ENCODE measurements around the gene FAM20B.
A peak's percentile ranks its signal among the peaks of the same experiment; 100 is the strongest.

The FAM20B gene

DNA sequence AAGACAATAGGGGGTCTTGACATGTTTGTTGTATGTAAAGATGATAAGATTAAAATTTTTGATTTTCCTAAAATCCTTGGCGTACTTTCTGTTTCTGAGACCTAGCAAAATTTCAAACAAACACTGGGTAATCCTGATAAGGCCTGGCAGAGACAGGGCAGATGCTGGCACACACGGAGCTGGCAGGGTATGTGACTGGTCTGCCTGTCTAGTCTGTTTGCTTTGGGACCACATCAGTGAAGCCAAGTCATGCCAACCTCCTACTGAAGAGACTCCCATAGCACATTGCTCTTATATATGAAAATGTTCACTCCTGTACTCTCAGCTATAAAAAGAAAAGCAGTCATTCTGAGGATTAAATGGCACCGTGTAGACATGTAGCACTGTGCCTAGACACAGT is 70.2 kb downstream of the FAM20B start:
- DNase-seq, result no peak

DNA sequence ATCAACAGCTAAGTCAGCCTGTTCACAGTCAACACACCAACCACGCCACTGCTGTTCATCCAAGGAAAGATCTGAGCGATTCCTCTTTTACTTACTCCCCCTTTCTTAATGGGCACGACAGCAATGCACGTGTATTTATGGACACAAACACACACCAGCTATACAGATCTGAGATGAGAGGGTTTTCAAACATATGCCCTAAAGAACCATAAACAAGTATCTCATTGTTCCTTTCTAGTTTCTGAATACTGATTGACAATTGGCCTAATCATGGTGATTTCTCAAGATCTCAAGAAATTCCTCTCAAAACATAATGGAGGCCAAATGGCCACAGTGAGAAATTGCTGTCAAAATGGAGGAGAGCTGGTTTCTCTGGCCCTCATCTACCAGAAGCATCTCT is 74.2 kb downstream of the FAM20B start:
- DNase-seq, result no peak

DNA sequence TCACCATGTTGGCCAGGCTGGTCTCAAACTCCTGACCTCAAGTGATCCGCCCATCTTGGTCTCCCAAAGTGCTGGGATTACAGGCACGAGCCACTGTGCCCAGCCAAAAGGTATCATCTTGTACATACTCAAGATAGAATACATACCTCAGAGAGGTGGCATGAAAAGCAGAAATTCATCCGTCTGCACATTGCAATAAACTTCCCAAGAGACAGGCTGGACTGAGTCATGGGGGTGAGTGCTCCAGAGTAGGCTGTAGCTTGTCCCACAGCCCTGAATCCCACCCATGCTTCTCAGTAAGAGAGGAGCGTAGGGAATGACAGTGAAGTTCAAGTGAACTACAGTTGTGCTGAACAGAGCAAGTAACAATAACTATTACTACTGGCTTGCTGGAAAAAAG is 75.9 kb downstream of the FAM20B start:
- DNase-seq, result no peak

DNA sequence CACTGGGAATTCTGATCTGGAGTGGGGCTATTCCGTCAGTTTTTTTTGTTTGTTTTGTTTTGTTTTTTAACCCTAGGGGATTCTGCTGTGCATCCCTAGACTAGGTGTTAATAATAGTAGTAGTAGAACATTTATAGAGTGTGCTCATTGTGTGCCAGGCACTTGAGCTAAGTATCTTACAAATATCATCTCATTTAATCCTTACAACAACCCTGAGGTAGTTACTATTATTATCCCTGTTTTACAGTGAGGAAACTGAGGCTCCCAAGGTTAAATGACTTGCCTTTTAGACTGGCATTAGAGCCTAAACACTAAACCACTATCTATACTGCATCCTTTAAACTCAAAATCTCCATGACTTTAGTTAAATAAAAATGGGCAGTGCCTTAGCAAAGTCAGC is 78.3 kb downstream of the FAM20B start:
- no peak for DNase-seq

DNA sequence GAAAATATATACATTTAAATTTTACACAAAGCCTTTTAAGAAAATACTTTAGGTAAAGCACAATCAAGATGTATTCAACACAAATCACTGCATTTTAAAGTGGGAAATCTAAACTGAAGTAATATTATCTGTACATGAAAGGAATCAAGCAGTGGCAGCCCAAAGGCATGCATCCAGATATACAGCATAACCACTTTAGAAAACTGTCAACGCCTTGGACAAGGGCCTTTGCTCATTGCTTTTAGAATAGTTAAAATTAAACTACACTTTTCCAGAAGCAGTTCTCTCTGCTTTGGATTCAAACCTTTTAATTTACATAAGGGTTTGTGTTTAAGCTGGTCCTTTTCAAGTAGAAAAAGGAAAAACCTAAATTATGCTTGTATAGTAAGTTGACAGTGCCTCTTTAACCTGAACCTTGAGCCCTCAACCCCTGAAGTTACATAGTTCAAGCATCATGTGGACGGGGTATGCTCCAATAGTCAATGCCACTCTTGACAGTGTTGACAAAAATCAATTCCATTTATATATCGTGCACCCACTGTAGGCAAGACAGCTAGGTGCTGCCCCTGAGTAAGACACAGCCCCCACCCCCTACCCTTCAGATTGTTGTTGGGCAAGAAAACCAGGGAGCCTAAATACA is 79.0 kb downstream of the FAM20B start:
- no peak for DNase-seq

DNA sequence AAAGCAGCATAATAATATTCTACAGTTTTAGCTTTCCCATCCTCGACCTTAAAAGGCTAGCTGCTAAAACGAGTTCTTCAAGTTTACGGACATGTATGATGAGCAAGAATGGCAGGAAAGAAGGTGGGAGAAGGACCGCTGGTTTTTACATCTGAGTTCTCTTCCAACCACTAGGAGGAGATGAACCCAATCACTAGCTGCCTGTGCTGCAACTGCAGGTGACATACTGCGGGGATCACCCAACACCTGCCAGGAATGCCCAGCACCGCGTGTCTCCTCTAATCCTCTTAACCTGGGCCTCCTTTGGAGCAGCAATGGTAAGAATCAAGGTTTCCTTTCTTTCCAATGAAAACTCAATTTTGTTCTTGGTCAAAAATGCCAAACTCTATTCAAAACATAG is 79.7 kb downstream of the FAM20B start:
- no peak for DNase-seq

DNA sequence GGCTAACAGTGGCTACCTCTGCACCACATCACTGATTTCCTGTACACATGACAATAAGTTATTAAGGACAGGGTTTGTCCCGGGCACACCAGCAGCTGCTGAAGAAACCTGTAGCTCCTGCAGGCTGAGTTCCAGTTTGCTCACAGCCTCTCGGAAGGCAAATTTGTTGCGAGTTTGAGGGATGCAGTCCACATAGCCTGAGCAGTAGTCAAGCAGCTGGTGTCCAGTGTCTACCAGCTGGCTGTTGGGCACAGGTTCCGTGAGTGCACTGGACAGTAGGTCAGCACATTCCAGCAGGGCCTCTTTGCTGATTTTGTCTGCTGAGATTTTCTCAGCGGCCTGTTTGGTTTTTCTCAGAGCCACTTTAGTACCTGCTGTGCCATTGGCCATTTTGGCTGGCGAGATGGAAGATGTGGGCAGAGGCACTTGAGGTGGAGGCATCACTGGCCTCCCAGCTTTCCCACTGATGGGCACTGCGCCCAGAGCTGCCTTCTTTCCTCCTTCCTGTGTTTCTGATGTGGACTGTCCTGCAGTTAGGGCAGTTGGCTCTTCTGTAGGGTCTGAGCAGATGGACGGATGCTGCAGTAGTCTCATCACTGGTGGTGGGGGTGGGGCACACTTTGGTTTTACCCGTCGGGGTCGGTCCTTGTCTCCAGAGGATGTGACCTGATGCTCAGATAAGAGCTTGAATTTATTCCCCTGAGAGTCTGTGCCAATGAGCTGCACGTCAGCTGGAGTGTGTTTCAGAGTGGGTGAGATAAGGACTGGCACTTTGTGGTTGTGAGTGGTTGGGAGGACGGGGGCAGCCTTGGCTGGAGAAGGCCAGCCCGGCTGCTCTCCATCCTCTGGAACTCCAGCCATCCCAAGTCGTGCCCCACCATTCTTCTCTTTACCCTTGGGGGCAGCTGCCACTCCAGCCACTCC is 82.3 kb downstream of the FAM20B start:
- DNase-seq, result no peak

DNA sequence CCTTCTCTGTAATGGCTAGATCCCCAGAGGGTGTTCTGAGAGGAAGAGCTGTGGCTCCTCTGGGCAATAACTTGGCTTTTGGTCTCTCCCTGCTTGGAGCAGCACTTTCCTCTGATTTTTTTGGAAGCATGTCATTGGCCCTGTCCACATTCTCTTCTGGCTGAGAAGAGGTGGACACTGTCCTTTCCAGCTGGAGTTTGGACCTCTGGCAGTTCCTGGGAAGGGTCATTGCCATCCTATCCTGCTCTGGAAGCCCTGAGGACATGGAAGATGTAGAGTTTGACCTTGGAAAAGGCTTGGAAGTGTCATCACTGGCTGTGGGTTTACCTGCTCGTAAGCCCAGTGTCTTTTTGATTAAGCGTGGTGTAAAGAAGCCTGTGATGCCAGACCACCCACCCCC is 83.0 kb downstream of the FAM20B start:
- DNase-seq, result no peak

DNA sequence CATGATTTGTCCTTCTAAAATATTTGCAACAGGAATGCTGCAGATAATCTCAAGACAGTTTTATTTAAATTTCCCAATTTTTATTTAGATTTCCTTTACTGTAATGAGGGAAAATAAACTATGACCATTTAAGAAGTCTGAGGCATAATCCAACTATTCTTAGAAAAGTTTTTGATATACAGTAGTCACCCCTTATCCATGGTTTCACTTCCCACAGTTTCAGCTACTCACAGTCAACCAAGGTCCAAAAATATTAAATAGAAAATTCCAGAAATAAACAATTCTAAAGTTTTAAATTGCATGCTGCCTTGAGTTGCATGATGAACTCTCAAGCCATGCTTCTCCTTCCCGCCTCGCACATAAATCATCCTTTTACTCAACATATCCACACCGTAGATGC is 89.5 kb downstream of the FAM20B start:
- DNase-seq, result no peak

DNA sequence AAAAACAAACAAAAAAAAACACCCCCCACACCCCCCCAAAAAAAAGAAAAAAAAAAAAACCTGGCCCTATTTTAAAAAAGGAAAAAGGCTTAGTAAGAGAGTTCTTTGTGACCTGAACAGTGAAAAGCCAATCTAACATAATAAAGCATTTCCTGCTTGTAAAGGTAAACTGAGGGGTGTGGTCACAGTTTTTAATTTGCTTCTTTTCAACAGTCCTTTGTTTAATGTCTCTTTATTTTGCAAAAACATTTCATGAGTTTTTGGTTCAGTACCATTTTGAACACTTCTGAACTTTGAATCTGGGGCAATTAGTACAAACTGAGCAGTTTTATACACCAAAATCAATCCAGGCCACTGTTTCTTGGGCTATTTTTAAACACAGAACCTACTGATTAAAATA is 93.8 kb downstream of the FAM20B start:
- DNase-seq, result no peak

DNA sequence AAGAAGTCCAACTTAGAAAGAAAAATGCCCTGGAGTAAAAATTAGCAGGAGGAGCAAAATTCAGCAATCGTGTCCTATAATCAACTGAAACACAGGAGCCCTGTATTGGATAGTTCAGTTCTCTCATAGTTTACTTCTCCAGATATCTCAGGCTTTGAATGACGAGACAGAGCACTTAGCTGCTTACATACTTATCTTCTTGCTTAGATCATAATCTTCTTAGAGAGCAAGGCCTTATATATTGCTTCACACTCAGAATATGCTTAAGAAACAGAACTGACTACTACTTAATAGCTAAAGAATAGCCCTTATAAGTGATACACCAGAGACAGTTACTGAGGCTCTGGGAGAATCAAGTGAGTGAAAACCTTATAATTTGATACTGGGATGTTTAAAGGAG is 95.0 kb downstream of the FAM20B start:
- DNase-seq, result no peak

DNA sequence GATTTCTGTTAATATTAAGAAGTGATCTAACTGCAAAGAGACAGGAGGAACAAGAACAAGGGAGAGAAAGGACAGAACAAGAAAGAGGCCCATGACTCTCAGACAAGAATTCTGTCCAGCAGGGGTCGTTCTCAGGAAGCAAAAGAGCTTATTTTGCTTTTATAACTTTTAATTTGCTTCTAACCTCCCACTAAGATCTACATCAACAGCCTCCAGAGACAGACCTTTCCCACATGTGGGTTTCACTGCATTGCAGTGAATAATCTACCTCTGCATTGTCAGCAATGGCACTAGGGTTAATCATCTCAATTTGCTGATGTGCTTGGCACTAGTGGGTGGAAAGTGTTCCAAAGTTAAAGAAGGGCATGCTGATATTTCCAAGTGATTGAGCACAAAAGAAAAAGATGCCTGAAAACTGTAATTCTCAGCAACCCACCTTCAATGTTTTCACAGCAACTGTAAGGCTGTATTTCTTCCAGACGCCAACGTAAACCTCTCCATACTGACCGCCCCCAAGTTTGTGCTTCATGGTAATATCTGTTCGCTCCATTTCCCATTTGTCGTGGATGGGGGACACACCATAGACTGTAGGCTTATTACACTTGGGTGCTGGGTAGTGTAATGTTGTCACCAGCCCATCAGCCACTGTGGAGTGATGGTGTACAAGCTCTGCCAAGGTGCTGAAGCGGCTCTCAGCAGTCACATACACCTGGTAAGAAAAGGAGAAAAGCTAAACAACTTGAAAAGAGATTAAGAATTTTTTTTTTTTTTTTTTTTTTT is 95.7 kb downstream of the FAM20B start:
- DNase-seq, result peak; percentile 35

DNA sequence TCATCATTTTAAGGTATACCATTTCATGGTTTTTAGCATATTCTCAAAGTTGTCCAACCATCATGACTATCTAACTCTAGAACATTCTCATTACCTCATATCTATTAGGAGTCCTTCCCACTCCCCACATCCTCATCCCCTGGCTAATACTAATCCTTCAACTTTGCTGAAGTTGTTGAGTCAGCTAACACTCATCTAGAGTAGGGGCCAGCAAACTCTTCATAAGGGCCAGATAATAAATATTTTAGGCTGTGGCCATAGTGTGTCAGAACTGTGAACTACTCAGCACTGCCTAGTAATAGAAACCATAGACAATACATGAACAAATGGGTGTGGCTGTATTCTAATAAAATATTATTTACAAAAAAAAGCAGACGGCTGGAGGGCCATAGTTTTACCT is 99.2 kb downstream of the FAM20B start:
- DNase-seq, result no peak

All from activated CD4-positive, alpha-beta T cell treated with anti-CD3 and anti-CD28 coated beads, Interleukin-2, amount 50 U/mL, for 16 hours (primary cell).